Fibroblast of mammary gland (primary cell): ENCODE measurements around the gene UBXN11.
"Not testable (repeated sequence)": the region's sequence is repeated elsewhere in the genome, so short reads cannot be mapped to it uniquely, and the experiment has no call there.

Experiments used
- DNase-seq: peaks from one replicate; pipeline ENCODE4 v3.0.0-alpha.2; 2010; ENCODE audit warnings: low read depth
- H3K4me3 ChIP-seq: 2 replicates; pipeline ENCODE4 v1.5.1; 2011; ENCODE audit warnings: low read depth, mild to moderate bottlenecking, low read length, moderate library complexity; ENCODE audit not compliant: control insufficient read depth
- TF ChIP-seq, protein P1 (sequence below): conservative IDR thresholded peaks from 2 replicates; pipeline ENCODE4 v1.5.1; 2011; ENCODE audit warnings: low read depth, low read length, inconsistent platforms; ENCODE audit not compliant: control insufficient read depth, insufficient read depth

UBXN11 gene

DNA sequence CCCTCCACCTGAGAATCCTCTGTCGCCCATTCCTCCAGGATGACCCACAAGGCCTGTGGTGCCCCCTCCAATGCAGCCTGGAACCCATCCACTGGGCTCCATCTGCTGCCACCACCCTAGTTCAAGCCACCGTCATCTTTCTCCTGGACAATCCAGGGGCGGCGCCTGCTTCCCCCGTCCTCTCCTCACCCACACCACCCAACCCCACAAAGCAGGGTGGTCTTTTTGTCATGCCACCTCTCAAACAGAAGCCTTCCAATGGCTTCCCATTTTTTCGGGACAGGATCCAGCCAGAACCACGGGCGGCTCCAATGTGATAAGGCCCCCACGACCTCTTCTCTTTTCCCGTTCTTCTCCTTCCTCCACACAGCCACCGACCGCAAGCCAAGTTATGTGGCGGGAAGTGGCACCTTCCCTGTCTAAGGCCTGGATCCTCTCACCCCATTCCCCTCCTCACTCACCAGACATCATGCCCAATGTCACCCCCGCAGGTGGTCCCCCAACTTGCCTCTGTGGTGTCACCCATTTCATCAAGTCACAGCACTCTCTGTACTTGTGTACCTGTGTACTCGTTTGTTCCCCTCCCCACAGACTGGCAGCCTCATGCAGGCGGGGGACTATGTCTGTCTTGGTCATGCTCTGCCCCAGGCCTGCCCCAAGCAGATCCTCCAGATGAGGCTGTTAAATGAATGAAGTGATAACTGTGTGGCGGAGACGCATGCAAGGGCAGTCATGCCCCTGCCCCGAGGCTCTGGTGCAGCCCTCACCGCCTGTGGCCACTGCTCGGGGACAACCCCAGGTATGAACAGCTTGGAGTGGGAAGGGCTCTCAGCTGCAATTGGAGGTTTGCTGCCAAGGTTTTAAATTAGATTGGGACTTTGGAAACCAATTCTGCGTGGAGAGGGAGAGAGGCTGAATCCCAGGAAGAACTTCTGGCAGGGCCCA is 11.0 kb downstream of the UBXN11 start:
- H3K4me3 ChIP-seq = no peak overlapping the region
- TF ChIP-seq, protein P1, sequence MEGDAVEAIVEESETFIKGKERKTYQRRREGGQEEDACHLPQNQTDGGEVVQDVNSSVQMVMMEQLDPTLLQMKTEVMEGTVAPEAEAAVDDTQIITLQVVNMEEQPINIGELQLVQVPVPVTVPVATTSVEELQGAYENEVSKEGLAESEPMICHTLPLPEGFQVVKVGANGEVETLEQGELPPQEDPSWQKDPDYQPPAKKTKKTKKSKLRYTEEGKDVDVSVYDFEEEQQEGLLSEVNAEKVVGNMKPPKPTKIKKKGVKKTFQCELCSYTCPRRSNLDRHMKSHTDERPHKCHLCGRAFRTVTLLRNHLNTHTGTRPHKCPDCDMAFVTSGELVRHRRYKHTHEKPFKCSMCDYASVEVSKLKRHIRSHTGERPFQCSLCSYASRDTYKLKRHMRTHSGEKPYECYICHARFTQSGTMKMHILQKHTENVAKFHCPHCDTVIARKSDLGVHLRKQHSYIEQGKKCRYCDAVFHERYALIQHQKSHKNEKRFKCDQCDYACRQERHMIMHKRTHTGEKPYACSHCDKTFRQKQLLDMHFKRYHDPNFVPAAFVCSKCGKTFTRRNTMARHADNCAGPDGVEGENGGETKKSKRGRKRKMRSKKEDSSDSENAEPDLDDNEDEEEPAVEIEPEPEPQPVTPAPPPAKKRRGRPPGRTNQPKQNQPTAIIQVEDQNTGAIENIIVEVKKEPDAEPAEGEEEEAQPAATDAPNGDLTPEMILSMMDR = no peak
- no peak for DNase-seq

DNA sequence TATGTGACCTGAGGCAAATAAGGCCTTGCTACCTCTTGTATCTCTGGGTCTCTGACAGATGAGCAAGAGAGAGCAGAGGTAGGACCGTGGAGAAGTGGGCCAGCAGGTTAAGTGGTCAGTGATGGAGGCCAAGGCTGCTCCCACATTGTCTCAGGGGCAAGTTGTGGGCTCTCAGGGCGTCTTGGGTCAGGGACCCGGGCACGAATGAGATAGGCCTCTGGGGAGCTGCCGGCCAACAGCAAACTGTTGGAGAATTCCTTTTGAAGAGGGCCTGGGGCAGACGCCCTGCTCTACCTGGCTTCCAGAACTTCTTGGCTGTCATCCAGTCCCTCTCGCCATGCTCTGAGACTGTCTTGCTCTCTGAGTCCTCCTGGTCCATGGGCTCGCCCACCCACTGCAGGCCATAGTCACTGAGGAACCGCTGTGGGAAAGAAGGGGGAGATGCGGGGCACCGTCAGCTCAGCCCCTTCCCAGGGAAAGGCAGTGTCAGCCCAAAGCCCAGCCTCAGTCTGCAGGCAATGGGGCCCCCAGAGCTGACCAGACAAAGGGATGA is 12.4 kb downstream of the UBXN11 start:
- TF ChIP-seq, protein P1 = no peak
- no peak overlapping the region for H3K4me3 ChIP-seq
- DNase-seq = no peak

DNA sequence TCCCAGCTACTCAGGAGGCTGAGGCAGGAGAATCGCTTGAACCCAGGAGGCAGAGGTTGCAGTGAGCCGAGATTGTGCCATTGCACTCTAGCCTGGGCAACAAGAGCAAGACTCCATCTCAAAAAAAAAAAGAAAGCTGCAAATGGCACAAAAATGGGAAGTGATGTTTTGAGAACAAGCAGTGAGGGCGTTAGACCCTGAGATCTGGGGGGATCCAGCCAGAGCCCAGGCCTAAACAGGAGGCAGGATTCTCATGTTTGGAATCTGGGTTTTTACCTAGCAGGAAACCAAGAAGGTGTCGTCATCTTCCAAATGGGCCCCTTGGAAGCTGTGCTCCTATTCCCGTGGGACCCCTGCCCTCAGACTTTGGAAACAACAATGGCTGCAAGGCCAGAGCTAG is 13.7 kb downstream of the UBXN11 start:
- not testable (repeated sequence) for H3K4me3 ChIP-seq, DNase-seq

DNA sequence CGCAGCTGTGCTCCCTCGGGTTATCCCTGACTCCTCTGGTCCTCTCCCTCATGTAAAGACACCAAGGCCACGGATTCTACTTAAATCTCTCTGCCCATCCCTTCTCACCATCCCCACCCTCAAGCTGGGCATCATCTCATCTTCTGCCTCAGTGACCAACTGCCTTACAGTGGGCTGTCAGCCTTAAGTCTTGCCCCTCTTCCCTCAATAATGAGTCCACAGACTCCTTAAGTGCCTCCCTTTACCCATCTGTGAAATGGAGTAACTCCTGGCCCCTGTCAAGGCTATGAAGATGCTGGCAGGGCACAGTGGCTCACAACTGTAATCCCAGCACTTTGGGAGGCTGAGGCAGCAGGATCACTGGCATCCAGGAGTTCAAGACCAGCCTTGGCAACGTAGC is 14.5 kb downstream of the UBXN11 start:
- TF ChIP-seq, protein P1 = no peak
- H3K4me3 ChIP-seq = no peak overlapping the region
- no peak for DNase-seq

DNA sequence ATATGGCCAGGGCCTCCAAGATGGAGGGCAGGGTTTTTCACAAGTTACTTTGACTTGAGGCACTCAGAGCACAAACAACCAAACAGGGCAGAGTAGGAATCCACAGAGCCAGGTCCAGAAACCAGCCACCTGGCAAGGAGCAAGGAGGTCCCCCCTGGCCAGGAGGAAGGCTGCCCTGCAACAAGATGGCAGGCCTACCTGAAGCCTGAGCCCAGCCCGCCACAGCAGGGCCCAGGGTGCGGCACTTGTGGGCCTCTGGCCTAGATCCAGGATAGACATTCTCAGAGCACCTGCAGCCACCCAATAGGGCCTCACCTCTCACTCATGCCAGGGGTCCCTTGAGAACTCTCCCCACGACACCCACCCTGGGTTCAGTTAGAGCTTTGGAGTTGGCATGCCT is 15.0 kb downstream of the UBXN11 start:
- no peak overlapping the region for H3K4me3 ChIP-seq
- no peak for DNase-seq
- TF ChIP-seq, protein P1 = no peak

DNA sequence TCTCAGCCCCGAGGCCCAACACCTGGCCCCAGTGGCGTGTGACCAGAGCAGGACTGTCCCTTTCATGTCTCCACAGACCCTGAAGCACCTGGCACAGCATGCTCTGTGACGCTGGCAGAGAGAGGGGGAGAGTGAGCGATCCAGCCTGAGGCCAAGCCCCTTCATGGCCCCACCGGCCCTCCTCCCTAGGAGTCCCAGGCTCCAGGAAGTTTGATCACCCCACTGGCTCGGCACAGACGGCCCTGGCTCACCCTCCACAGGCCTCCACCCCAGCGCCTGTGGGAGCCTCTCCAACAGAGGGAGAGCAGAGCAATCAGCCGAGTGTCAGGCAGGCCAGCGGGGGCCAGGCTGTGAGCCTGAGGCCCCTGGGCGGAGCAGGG is 15.6 kb downstream of the UBXN11 start:
- DNase-seq = no peak
- H3K4me3 ChIP-seq = no peak overlapping the region
- TF ChIP-seq, protein P1 = no peak

DNA sequence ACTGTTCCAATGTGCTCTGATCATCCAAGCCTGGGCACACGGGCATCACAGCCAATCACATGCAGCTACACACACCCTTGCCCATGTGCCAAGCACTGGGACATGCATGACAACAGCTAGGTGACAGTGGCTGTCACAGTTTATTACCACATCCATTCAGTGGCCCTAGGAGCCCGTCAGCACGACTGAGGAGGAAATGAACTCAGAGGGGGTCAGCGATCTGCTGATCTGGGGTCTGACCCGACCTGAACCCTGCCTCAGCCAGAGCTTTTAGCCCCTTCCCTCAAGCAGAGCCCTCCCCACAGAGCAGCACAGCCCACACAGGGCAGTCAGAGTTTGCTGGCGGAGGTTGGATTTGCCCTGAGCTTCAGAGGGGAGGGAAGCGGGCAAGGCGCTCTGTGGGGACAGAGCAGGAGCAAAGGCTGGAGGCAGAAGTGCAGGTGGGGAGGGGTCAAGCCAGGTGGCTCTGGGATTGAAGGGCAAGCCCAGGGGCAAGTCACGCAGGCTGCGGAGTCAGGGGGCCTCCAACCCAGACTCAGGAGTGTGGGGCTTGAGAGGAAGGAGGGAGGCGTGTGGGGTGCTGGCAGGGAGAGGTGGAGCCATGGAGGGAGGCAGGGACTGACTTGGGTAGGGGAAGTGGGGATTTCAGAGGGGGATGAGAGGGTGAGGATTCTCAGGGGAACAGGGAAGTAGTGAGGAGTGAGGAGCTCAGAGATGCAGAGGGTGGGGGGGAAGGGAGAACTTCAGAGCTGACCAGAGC is 16.1 kb downstream of the UBXN11 start:
- TF ChIP-seq, protein P1 = no peak
- H3K4me3 ChIP-seq = no peak overlapping the region
- DNase-seq = no peak
